ENCODE results near the gene DGKZ.

- no peak for TF ChIP-seq CTCF (IDR thresholded peaks at IDR 0.05)
- TF ChIP-seq POLR2AphosphoS5 (IDR thresholded peaks at IDR 0.05; ENCODE audit: insufficient read depth in 1 of 2, low read depth in 1 of 2) = no peak
Observed at GRCh38 chr11:46363031-46363407, 15.8 kb downstream of the DGKZ start.

Measured in vagina (tissue), 2 donors.